IMR-90 (cell line): ENCODE measurements around the gene CDK10. TPM values are rescaled to one million over a fixed set of nuclear protein-coding genes. Genes with fewer than 3 reads are reported as not detected.

Experiments
- ATAC-seq: fragments of 200-7000 bp; cut with Tn5 transposase; 2 replicates; pipeline ENCODE4 v1.9.1; 2020; ENCODE audit warnings: low read depth, mild to moderate bottlenecking, moderate library complexity
- BruUV-seq: library from RNA; stranded (reverse); fragments of 400-500 nt; replicated peaks from 2 replicates; lab custom pipeline; 2021; lab: Mats Ljungman, UMichigan
- CTCF ChIA-PET: fragments of 300-600 bp; formaldehyde crosslinking; extraction: SDS; loops from one replicate; lab custom pipeline; 2021; ENCODE audit warnings: antibody characterized with exemption; lab: Yijun Ruan, JAX
- POLR2A ChIA-PET: fragments of 300-600 bp; sonication (Branson Sonifier 250); formaldehyde crosslinking; loops from one replicate; lab custom pipeline; 2022; ENCODE audit warnings: antibody characterized with exemption; ENCODE audit not compliant: unreplicated experiment; lab: Charles Lee
- DNase-seq: peaks from one replicate; pipeline ENCODE4 v3.0.0; 2013
- H2AFZ ChIP-seq: replicated peaks from 2 replicates; pipeline ENCODE3; 2013; ENCODE audit warnings: low read length, mild to moderate bottlenecking; ENCODE audit not compliant: poor library complexity
- H2AK5ac ChIP-seq: 2 replicates; pipeline ENCODE4 v1.6.1; 2013; ENCODE audit warnings: low read depth, low read length, inconsistent platforms
- H2AK9ac ChIP-seq: replicated peaks from 2 replicates; pipeline ENCODE3; 2013; ENCODE audit warnings: mild to moderate bottlenecking, low read depth, low read length, moderate library complexity; ENCODE audit not compliant: poor library complexity
- H2BK120ac ChIP-seq: 2 replicates; pipeline ENCODE4 v1.6.1; 2013; ENCODE audit warnings: low read depth, low read length, inconsistent platforms
- H2BK15ac ChIP-seq: 3 replicates; pipeline ENCODE4 v1.6.1; 2013; ENCODE audit warnings: low read depth, low read length, inconsistent platforms
- H2BK20ac ChIP-seq: 2 replicates; pipeline ENCODE4 v1.6.1; 2013; ENCODE audit warnings: low read depth, mild to moderate bottlenecking, inconsistent platforms, low read length, moderate library complexity
- H2BK5ac ChIP-seq: 2 replicates; pipeline ENCODE4 v1.6.1; 2013; ENCODE audit warnings: mild to moderate bottlenecking, low read depth, low read length, inconsistent platforms; ENCODE audit not compliant: poor library complexity, severe bottlenecking
- H3K14ac ChIP-seq: replicated peaks from 2 replicates; pipeline ENCODE4 v1.6.1; 2013; ENCODE audit warnings: low read depth, low read length, inconsistent platforms
- H3K18ac ChIP-seq: 2 replicates; pipeline ENCODE4 v1.6.1; 2013; ENCODE audit warnings: low read depth, low read length, control low read depth
- H3K23ac ChIP-seq: 2 replicates; pipeline ENCODE4 v1.6.1; 2013; ENCODE audit warnings: low read depth, low read length, inconsistent platforms
- H3K27ac ChIP-seq: 2 replicates; pipeline ENCODE4 v1.5.1; 2013; ENCODE audit warnings: mild to moderate bottlenecking, control low read depth, low read length; ENCODE audit not compliant: insufficient read depth
- H3K27me3 ChIP-seq: 2 replicates; pipeline ENCODE4 v1.6.1; 2013; ENCODE audit warnings: low read length; ENCODE audit not compliant: control insufficient read depth, insufficient read depth
- H3K36me3 ChIP-seq: 2 replicates; pipeline ENCODE4 v1.6.1; 2013; ENCODE audit warnings: low read length, mixed read lengths; ENCODE audit not compliant: control insufficient read depth, insufficient read depth
- H3K4ac ChIP-seq: 2 replicates; pipeline ENCODE4 v1.6.1; 2013; ENCODE audit warnings: low read depth, low read length, inconsistent platforms
- H3K4me1 ChIP-seq: 2 replicates; pipeline ENCODE4 v1.6.1; 2013; ENCODE audit warnings: low read length, mixed read lengths; ENCODE audit not compliant: control insufficient read depth, insufficient read depth
- H3K4me2 ChIP-seq: 2 replicates; pipeline ENCODE4 v1.6.1; 2013; ENCODE audit warnings: low read depth, mild to moderate bottlenecking, control low read depth, low read length, moderate library complexity
- H3K4me3 ChIP-seq: 2 replicates; pipeline ENCODE4 v1.5.1; 2013; ENCODE audit warnings: low read depth, mild to moderate bottlenecking, control low read depth, low read length, moderate library complexity; ENCODE audit not compliant: insufficient read depth
- H3K56ac ChIP-seq: 2 replicates; pipeline ENCODE4 v1.6.1; 2013; ENCODE audit warnings: low read length, inconsistent platforms; ENCODE audit not compliant: insufficient read depth; ENCODE audit errors: extremely low read depth
- H3K79me1 ChIP-seq, 2 experiments: 2 replicates each; pipeline ENCODE4 v1.6.1; 2013; ENCODE audit warnings: low read length in 2 of 2, inconsistent platforms in 1 of 2, low read depth in 1 of 2
- H3K9ac ChIP-seq: 2 replicates; pipeline ENCODE4 v1.6.1; 2013; ENCODE audit warnings: low read depth, low read length, control low read depth
- H3K9me1 ChIP-seq: 2 replicates; pipeline ENCODE4 v1.6.1; 2013; ENCODE audit warnings: low read length, inconsistent platforms; ENCODE audit not compliant: insufficient read depth
- H3K9me3 ChIP-seq: 2 replicates; pipeline ENCODE4 v1.6.1; 2013; ENCODE audit warnings: low read length; ENCODE audit not compliant: control insufficient read depth, insufficient read depth
- H4K20me1 ChIP-seq: 2 replicates; pipeline ENCODE4 v1.6.1; 2013; ENCODE audit warnings: low read length, inconsistent platforms; ENCODE audit not compliant: insufficient read depth
- H4K5ac ChIP-seq: 2 replicates; pipeline ENCODE4 v1.6.1; 2013; ENCODE audit warnings: mild to moderate bottlenecking, low read depth, low read length, control low read depth
- H4K8ac ChIP-seq, 2 experiments: 2 replicates each; pipeline ENCODE4 v1.6.1; 2013; ENCODE audit warnings: low read depth in 2 of 2, low read length in 2 of 2, control low read depth in 1 of 2, inconsistent platforms in 1 of 2
- H4K91ac ChIP-seq: 2 replicates; pipeline ENCODE4 v1.6.1; 2013; ENCODE audit warnings: low read depth, low read length, inconsistent platforms; ENCODE audit not compliant: insufficient read depth
- BHLHE40 ChIP-seq: fragments of 150-350 bp; IDR thresholded peaks from 2 replicates; pipeline ENCODE4 v1.6.1; 2016; ENCODE audit warnings: mild to moderate bottlenecking, low read depth, low read length
- CHD1 ChIP-seq: IDR thresholded peaks from 2 replicates; pipeline ENCODE4 v1.6.1; 2012; ENCODE audit warnings: low read depth, low read length, improper control_type of control experiment
- MAFK ChIP-seq: IDR thresholded peaks from 2 replicates; pipeline ENCODE4 v1.6.1; 2012; ENCODE audit warnings: low read depth, low read length, improper control_type of control experiment
- MAZ ChIP-seq: IDR thresholded peaks from 2 replicates; pipeline ENCODE4 v1.6.1; 2012; ENCODE audit warnings: low read depth, mild to moderate bottlenecking, low read length, improper control_type of control experiment, moderate library complexity, borderline replicate concordance
- SMC3 ChIP-seq: fragments of 150-350 bp; IDR thresholded peaks from 2 replicates; pipeline ENCODE4 v1.6.1; 2016; ENCODE audit warnings: low read depth, mild to moderate bottlenecking, antibody characterized with exemption, low read length, moderate library complexity
- WGBS, 2 experiments: methylation state at CpG; one replicate each; pipeline versions ENCODE4 v1.1.5 to v1.1.7; 2013; ENCODE audit warnings: missing lambda C conversion rate in 2 of 2; ENCODE audit not compliant: insufficient read length in 1 of 2; ENCODE audit errors: extremely low coverage in 2 of 2; 5-methylcytosine and 5-hydroxymethylcytosine counted together
- dilution Hi-C: fragments of 300-500 bp; cut with HindIII; formaldehyde crosslinking; loops from one replicate; pipeline ENCODE4 v1.14.3; 2018; ENCODE audit warnings: low sequenced_read_pairs; ENCODE audit not compliant: unreplicated experiment
- in situ Hi-C: fragments of 300-500 bp; cut with MboI; formaldehyde crosslinking; loops from 3 replicates; pipeline ENCODE4 v1.14.3; 2019; ENCODE audit warnings: low sequenced_read_pairs, inconsistent platforms, mixed read lengths
- intact Hi-C: fragments of 100-400 bp; cut with micrococcal nuclease; formaldehyde crosslinking; loops from 2 replicates; pipeline ENCODE4 v1.10.0; 2022
- polyA plus RNA-seq, 3 experiments: library from polyadenylated mRNA; depleted of rRNA; stranded (reverse); fragments of >200 nt; gene quantifications; 2 replicates each; pipeline ENCODE4 v1.2.3, GENCODE V29; 2012; ENCODE audit warnings: low replicate concordance in 1 of 3
- total RNA-seq: library from RNA; depleted of rRNA; stranded (reverse); fragments of >200 nt; gene quantifications from 2 replicates; pipeline ENCODE4 v1.2.3, GENCODE V29; 2012
- TF ChIP-seq, protein P1 (sequence below): fragments of 150-350 bp; IDR thresholded peaks from 2 replicates; pipeline ENCODE4 v1.6.1; 2016; ENCODE audit warnings: low read depth, mild to moderate bottlenecking, low read length, moderate library complexity, borderline replicate concordance

The CDK10 gene
- total and polyA plus RNA-seq, 2 of the 4 experiments (the other 2 are of a cell fraction), result 19.5 to 61.8 TPM

DNA sequence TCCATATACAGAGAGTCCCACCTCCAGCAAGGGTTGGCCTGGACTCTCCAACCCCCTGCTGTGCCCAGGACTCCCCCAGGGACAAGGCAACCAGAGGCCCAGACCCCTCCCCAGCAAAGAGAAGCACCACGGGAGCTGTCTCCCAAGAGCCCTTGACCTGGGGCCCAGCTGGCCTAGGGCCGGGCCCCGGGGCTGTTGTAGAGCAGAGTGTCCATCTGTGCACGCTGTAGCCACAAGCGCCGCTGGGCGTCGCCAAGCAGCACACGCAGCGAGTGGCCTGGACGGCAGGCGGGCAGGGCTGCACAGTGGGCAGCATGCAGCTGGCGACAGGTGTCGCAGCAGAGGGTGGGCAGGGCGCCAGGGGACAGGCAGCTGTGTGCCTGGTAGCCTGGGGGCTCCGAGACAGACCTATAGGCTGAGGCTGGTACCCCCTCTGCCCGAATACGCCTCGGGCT lies 10.7 kb downstream of the CDK10 start:
- intact Hi-C loops (no loop called here), in situ Hi-C loops (no loop called here), dilution Hi-C loops (no loop called here)
- no peak overlapping the region for H2AK9ac ChIP-seq
- H3K4ac ChIP-seq, result no peak overlapping the region
- no peak overlapping the region for H2BK20ac ChIP-seq
- H2AK5ac ChIP-seq, result no peak overlapping the region
- H3K27ac ChIP-seq, result no peak overlapping the region
- H2BK15ac ChIP-seq, result no peak overlapping the region
- H4K8ac ChIP-seq, result no peak overlapping the region
- no peaks in the 10 kb centered on the region for H3K9me1 ChIP-seq
- H4K5ac ChIP-seq, result no peak overlapping the region
- no peak overlapping the region for H4K91ac ChIP-seq
- H2BK5ac ChIP-seq, result no peak overlapping the region
- H3K36me3 ChIP-seq, result peaks cover 35% of the 10 kb centered on the region
- no TSS peak for BruUV-seq
- ATAC-seq (no peak), DNase-seq (no peak)
- no peak overlapping the region for H3K14ac ChIP-seq
- H3K56ac ChIP-seq, result no peak overlapping the region
- H2AFZ ChIP-seq, result no peak overlapping the region
- H3K18ac ChIP-seq, result no peak overlapping the region
- 99% methylated on average over 14 of the region's 19 CpGs; no CpG with 5 or more reads in 1 of the 2 experiments for WGBS, 2 experiments
- H3K4me2 ChIP-seq, result no peak overlapping the region
- no peaks in the 10 kb centered on the region for H3K27me3 ChIP-seq
- peaks cover 5 to 20% of the 10 kb centered on the region in 2 experiments; a peak in 2 of 4 replicates for H3K79me1 ChIP-seq
- ChIA-PET CTCF (no interaction called here), POLR2A (no interaction called here)
- no peak overlapping the region for H2BK120ac ChIP-seq
- H3K23ac ChIP-seq, result no peak overlapping the region
- peaks cover 9% of the 10 kb centered on the region for H3K4me1 ChIP-seq
- no peak overlapping the region for H3K9ac ChIP-seq
- no peaks in the 10 kb centered on the region for H3K9me3 ChIP-seq
- TF ChIP-seq SMC3 (no peak), MAZ (no peak), CHD1 (no peak), BHLHE40 (no peak), MAFK (no peak)
- TF ChIP-seq, protein P1, sequence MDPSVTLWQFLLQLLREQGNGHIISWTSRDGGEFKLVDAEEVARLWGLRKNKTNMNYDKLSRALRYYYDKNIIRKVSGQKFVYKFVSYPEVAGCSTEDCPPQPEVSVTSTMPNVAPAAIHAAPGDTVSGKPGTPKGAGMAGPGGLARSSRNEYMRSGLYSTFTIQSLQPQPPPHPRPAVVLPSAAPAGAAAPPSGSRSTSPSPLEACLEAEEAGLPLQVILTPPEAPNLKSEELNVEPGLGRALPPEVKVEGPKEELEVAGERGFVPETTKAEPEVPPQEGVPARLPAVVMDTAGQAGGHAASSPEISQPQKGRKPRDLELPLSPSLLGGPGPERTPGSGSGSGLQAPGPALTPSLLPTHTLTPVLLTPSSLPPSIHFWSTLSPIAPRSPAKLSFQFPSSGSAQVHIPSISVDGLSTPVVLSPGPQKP, result no peak
- no peak overlapping the region for H3K4me3 ChIP-seq
- peaks cover 32% of the 10 kb centered on the region for H4K20me1 ChIP-seq
